KMS-11 (cell line): ENCODE results near the gene CDH16.

ENCODE experiments used
- H2AFZ ChIP-seq: fragments of 200-600 bp; sonication (generic); 2 replicates; pipeline ENCODE4 v1.6.1; 2016; ENCODE audit warnings: antibody characterized with exemption, mixed run types, low read depth
- H3K27ac ChIP-seq: fragments of 200-600 bp; sonication (generic); 2 replicates; pipeline ENCODE4 v1.6.1; 2016; ENCODE audit warnings: mild to moderate bottlenecking, mixed run types
- H3K27me3 ChIP-seq: fragments of 200-600 bp; sonication (generic); 2 replicates; pipeline ENCODE4 v1.6.1; 2017; ENCODE audit warnings: mild to moderate bottlenecking, low read depth, mixed run types, moderate library complexity; ENCODE audit not compliant: insufficient read depth
- H3K36me3 ChIP-seq: fragments of 200-600 bp; sonication (generic); 2 replicates; pipeline ENCODE4 v1.6.1; 2017; ENCODE audit warnings: mild to moderate bottlenecking, mixed run types; ENCODE audit not compliant: insufficient read depth
- H3K4me1 ChIP-seq: fragments of 200-600 bp; sonication (generic); 2 replicates; pipeline ENCODE4 v1.6.1; 2016; ENCODE audit warnings: mild to moderate bottlenecking, low read depth, mixed run types; ENCODE audit not compliant: poor library complexity, severe bottlenecking
- H3K4me2 ChIP-seq: fragments of 200-600 bp; sonication (generic); 2 replicates; pipeline ENCODE4 v1.7.0; 2016; ENCODE audit warnings: mild to moderate bottlenecking, mixed run types
- H3K4me3 ChIP-seq: fragments of 200-600 bp; sonication (generic); IDR thresholded peaks from 2 replicates; pipeline ENCODE4 v1.6.1; 2017; ENCODE audit warnings: low read depth, low read length, mixed read lengths; ENCODE audit not compliant: insufficient read depth
- H3K79me2 ChIP-seq: fragments of 200-600 bp; sonication (generic); 2 replicates; pipeline ENCODE4 v1.6.1; 2016; ENCODE audit warnings: low read depth, mixed run types; ENCODE audit not compliant: insufficient read depth
- H3K9ac ChIP-seq: fragments of 200-600 bp; sonication (generic); 2 replicates; pipeline ENCODE4 v1.6.1; 2016; ENCODE audit warnings: mild to moderate bottlenecking, mixed run types
- H4K20me1 ChIP-seq: fragments of 200-600 bp; sonication (generic); 2 replicates; pipeline ENCODE4 v1.6.1; 2016; ENCODE audit warnings: mild to moderate bottlenecking, mixed run types; ENCODE audit not compliant: insufficient read depth
- TF ChIP-seq, protein P1 (sequence below): fragments of 200-600 bp; sonication (generic); conservative IDR thresholded peaks from 2 replicates; pipeline ENCODE4 v1.6.1; 2017; ENCODE audit warnings: low read depth, mild to moderate bottlenecking, antibody characterized with exemption, low read length, moderate library complexity, mixed read lengths

Gene CDH16

DNA sequence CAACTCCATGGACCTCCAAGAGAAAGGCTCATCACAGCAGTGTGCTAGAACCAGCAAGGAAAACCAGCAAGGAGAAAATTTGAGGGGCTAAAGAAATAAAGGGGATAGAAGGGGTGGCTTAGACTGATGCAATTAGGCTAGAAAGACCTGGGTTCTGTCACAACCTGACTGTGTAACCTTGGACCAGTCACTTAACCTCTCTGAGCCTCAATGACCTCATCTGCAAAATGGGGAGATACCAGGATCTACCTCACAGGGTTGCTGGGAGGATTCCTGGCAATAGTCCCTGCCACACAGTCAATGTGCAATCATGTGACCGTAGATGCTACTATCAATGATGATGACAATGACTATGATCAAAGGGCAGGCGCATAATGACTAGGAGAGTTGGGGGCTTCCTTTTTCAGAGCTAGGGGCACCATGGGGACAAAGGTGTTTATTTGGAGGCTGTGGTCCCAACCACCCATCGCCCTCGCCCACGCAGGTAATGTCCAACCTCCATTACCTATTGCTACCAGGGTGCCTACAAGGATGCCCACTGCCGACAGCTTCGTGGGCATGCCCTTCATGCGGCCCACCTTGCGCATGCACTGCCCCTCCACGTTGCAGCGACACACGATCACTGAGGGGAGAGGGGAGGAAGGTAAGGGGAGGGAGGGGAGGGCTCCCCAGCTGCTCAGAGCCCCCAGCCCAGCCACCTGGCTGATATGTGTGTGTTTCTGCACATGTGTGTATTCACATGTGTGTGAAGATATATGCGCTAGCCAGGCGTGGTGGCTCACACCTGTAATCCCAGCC is 9.7 kb downstream of the CDH16 start:
- Histone ChIP-seq H3K27me3 (no peaks in the 10 kb centered on the region; the same call in 1 of the 2 replicates), H3K36me3 (no peaks in the 10 kb centered on the region), H3K9ac (no peak overlapping the region), H3K4me2 (no peak overlapping the region), H3K79me2 (no peaks in the 10 kb centered on the region), H4K20me1 (no peaks in the 10 kb centered on the region), H2AFZ (no peak overlapping the region), H3K27ac (no peak overlapping the region), H3K4me1 (peaks cover 9% of the 10 kb centered on the region), H3K4me3 (no peak overlapping the region)
- TF ChIP-seq, protein P1, sequence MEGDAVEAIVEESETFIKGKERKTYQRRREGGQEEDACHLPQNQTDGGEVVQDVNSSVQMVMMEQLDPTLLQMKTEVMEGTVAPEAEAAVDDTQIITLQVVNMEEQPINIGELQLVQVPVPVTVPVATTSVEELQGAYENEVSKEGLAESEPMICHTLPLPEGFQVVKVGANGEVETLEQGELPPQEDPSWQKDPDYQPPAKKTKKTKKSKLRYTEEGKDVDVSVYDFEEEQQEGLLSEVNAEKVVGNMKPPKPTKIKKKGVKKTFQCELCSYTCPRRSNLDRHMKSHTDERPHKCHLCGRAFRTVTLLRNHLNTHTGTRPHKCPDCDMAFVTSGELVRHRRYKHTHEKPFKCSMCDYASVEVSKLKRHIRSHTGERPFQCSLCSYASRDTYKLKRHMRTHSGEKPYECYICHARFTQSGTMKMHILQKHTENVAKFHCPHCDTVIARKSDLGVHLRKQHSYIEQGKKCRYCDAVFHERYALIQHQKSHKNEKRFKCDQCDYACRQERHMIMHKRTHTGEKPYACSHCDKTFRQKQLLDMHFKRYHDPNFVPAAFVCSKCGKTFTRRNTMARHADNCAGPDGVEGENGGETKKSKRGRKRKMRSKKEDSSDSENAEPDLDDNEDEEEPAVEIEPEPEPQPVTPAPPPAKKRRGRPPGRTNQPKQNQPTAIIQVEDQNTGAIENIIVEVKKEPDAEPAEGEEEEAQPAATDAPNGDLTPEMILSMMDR = no peak

DNA sequence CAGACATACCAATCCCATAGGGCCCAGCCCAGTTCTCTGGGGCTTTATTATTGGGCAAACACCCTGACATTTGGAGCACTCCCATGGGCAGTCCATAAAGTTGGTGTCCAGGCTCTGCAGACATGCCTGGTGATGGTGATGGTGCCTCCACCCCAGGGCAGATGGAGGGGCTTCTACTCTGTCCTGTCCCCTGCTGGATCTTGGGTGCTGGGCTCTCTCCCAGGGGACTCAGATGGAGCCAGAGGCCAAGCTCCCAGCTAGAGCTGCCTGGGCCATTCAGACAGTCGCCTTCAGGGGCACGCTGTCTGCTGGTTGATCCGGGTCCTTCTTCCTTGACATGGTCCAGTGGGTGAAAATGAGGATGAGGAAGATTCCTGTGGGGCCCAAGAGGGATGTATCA is 10.6 kb downstream of the CDH16 start:
- TF ChIP-seq, protein P1 = no peak
- H3K4me2 ChIP-seq = no peak overlapping the region
- no peaks in the 10 kb centered on the region; the same call in 1 of the 2 replicates for H3K27me3 ChIP-seq
- peaks cover 9% of the 10 kb centered on the region for H3K4me1 ChIP-seq
- no peak overlapping the region for H2AFZ ChIP-seq
- H3K36me3 ChIP-seq = no peaks in the 10 kb centered on the region
- no peaks in the 10 kb centered on the region for H3K79me2 ChIP-seq
- H3K4me3 ChIP-seq = no peak overlapping the region
- H3K9ac ChIP-seq = no peak overlapping the region
- no peak overlapping the region for H3K27ac ChIP-seq
- H4K20me1 ChIP-seq = no peaks in the 10 kb centered on the region

DNA sequence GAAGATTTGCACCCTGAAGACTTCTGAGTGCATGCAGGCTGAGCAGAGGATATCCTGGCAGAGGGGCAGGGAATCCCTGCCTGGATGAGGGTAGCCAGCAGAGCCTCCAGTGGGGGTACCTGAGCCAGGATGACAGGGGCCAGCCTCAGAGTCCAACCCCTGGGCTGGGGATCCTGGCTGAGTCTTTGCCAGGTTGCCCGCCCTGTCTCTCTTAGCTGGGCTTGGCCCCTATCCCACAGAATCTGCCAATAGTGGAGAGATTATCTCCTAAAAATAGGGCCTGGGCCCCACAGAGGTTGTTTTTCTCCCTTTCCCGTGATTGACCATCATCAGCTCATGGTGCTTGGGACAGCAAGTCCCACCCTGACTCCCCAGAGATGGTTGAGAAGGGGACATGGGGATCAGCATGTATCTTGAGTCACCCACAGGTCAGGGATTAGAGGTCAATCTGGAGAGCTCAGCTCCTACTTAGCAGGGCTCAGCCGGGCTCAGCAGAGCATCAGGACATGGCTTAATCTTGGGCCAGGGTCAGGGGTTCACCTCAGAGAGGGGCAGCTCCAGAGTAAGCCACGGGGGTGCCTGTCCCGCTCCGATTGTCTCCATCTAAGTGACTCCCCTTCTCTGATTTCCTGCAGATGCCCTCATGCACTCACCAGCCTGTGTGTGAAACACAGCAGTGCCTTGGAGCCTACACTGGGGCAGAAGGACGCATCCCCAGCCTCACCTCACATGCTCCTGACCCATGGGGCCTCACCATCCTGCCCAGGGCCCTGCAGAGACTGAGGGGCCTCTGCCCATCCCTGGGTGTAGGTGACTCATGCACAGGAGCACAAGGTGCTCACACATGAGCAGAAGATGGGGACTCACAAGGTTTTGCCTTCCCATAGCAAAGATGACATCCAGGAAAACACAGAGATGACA is 11.5 kb downstream of the CDH16 start:
- Histone ChIP-seq H3K27ac (no peak overlapping the region), H2AFZ (no peak overlapping the region), H3K4me3 (no peak overlapping the region), H3K27me3 (no peaks in the 10 kb centered on the region; the same call in 1 of the 2 replicates), H3K9ac (no peak overlapping the region), H3K4me2 (no peak overlapping the region), H4K20me1 (no peaks in the 10 kb centered on the region), H3K4me1 (peaks cover 9% of the 10 kb centered on the region), H3K36me3 (no peaks in the 10 kb centered on the region), H3K79me2 (no peaks in the 10 kb centered on the region)
- TF ChIP-seq, protein P1 = no peak

DNA sequence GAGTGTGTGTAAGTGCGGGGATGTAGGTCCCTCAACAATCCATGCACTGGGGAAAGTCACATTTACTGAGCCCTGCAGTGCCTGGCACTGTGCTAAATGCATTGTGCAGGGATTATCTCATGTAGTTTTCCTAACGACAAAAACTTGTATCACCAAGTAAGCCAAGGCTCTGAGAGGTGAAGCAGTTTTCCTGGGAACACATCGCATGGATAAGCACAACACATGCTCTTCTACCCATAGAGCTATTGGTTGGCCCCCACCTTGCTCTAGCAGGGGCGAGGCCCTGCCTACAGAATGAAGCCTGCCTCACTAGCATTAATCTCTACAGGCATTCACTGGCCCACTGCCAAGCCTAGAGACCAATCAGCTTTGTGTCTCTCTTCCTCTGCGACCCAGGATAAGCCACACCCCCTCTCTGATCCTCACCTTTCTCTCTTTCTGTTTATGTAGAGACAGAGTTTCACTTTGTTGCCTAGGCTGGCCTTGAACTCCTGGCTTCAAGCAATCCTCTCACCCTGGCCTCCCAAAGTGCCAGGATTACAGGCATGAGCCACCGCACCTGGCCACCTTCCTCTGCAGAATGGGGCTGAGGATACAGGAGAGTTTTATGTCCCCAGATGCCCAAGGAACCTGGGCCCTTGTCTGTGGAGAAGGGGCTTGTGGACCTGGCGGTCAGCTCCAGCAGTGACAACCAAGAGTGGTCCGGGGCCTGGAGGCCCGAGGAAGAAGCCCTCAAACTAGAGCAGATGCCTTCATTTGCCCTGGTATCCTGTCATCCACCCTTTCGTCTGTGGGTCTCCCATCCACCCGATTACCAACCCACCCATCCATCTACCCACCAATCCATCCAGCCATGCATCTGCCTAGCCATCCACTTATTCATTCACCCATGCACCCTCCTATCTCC is 12.8 kb downstream of the CDH16 start:
- TF ChIP-seq, protein P1 = no peak

More for the DNA sequence above, 12.8 kb downstream of the CDH16 start:
- Histone ChIP-seq H2AFZ (no peak overlapping the region), H3K4me3 (no peak overlapping the region), H3K27me3 (no peaks in the 10 kb centered on the region; the same call in 1 of the 2 replicates), H4K20me1 (no peaks in the 10 kb centered on the region), H3K36me3 (no peaks in the 10 kb centered on the region), H3K27ac (no peak overlapping the region), H3K4me1 (peaks cover 9% of the 10 kb centered on the region), H3K79me2 (no peaks in the 10 kb centered on the region), H3K9ac (no peak overlapping the region), H3K4me2 (no peak overlapping the region)
